SK-N-SH (cell line): Measurements from ENCODE around the gene TCIRG1. TPM values are rescaled to one million over a fixed set of nuclear protein-coding genes. Genes with fewer than 3 reads are reported as not detected.

Experiments used
- CTCF ChIA-PET: fragments of 300-600, 350-600 bp; formaldehyde crosslinking; extraction: SDS; loops from one replicate; lab custom pipeline; 2021; lab: Yijun Ruan, JAX
- POLR2A ChIA-PET: fragments of 350-600 bp; sonication (Branson Sonifier 250); formaldehyde crosslinking; extraction: SDS; loops from one replicate; lab custom pipeline; 2020; ENCODE audit warnings: antibody characterized with exemption, inconsistent platforms; lab: Yijun Ruan, JAX
- DNase-seq: peaks from one replicate; pipeline ENCODE4 v3.0.0; 2012
- H2AFZ ChIP-seq: fragments of 200-600 bp; sonication (generic); 2 replicates; pipeline ENCODE4 v1.8.1; 2016; ENCODE audit warnings: antibody characterized with exemption, mild to moderate bottlenecking, low read depth
- H3F3A ChIP-seq: fragments of 200-600 bp; sonication (generic); replicated peaks from 2 replicates; pipeline ENCODE3; 2016; ENCODE audit warnings: antibody characterized with exemption, mild to moderate bottlenecking; ENCODE audit not compliant: insufficient read depth
- H3K27ac ChIP-seq, 2 experiments: fragments of 200-500 bp in 1 of 2; fragments of 200-600 bp in 1 of 2; sonication (Bioruptor generic) in 1 of 2; sonication (generic), shearing (Covaris generic) in 1 of 2; 2 replicates each; pipeline versions ENCODE4 v1.5.1 to v1.6.1; 2014 to 2016; ENCODE audit warnings: low read depth in 2 of 2, inconsistent platforms in 1 of 2, low read length in 1 of 2, mild to moderate bottlenecking in 1 of 2, mixed read lengths in 1 of 2
- H3K27me3 ChIP-seq: fragments of 200-600 bp; sonication (generic), shearing (Covaris generic); 2 replicates; pipeline ENCODE4 v1.6.1; 2016; ENCODE audit warnings: mixed run types; ENCODE audit not compliant: insufficient read depth
- H3K36me3 ChIP-seq, 2 experiments: fragments of 200-500 bp in 1 of 2; fragments of 200-600 bp in 1 of 2; sonication (Bioruptor generic) in 1 of 2; sonication (generic) in 1 of 2; replicated peaks in 1 of 2; 2 replicates each; pipeline versions ENCODE3 to v1.5.1; 2014 to 2016; ENCODE audit warnings: low read length in 1 of 2, mild to moderate bottlenecking in 1 of 2; ENCODE audit not compliant: insufficient read depth in 2 of 2, control insufficient read depth in 1 of 2
- H3K4me1 ChIP-seq, 2 experiments: fragments of 200-500 bp in 1 of 2; fragments of 200-600 bp in 1 of 2; sonication (Bioruptor generic) in 1 of 2; sonication (generic), shearing (Covaris generic) in 1 of 2; 2 replicates each; pipeline versions ENCODE4 v1.5.1 to v1.6.1; 2014 to 2016; ENCODE audit warnings: low read depth in 1 of 2, low read length in 1 of 2, mixed run types in 1 of 2; ENCODE audit not compliant: insufficient read depth in 2 of 2, control insufficient read depth in 1 of 2
- H3K4me2 ChIP-seq: fragments of 200-600 bp; sonication (generic), shearing (Covaris generic); 2 replicates; pipeline ENCODE4 v1.6.1; 2017; ENCODE audit warnings: mixed run types
- H3K4me3 ChIP-seq, 2 experiments: fragments of 200-500 bp in 1 of 2; fragments of 200-600 bp in 1 of 2; sonication (Bioruptor generic) in 1 of 2; sonication (generic), shearing (Covaris generic) in 1 of 2; 2 replicates each; pipeline versions ENCODE4 v1.5.1 to v1.8.1; 2014 to 2016; ENCODE audit warnings: low read depth in 2 of 2, inconsistent platforms in 1 of 2, low read length in 1 of 2, mild to moderate bottlenecking in 1 of 2, mixed read lengths in 1 of 2, moderate library complexity in 1 of 2
- H3K79me2 ChIP-seq: fragments of 200-600 bp; sonication (generic); 2 replicates; pipeline ENCODE4 v1.8.1; 2017; ENCODE audit warnings: mild to moderate bottlenecking; ENCODE audit not compliant: insufficient read depth
- H3K9ac ChIP-seq: fragments of 200-600 bp; sonication (generic); 2 replicates; pipeline ENCODE4 v1.6.1; 2017; ENCODE audit warnings: mixed run types
- H3K9me2 ChIP-seq: fragments of 200-600 bp; sonication (generic); 2 replicates; pipeline ENCODE4 v1.6.1; 2017; ENCODE audit warnings: mixed run types
- H3K9me3 ChIP-seq: fragments of 200-600 bp; sonication (generic); 2 replicates; pipeline ENCODE4 v1.6.1; 2017; ENCODE audit warnings: mixed run types, mild to moderate bottlenecking, moderate library complexity
- H4K20me1 ChIP-seq: fragments of 200-600 bp; sonication (generic); 2 replicates; pipeline ENCODE4 v1.6.1; 2017; ENCODE audit warnings: mild to moderate bottlenecking, mixed run types; ENCODE audit not compliant: insufficient read depth
- EP300 ChIP-seq, 2 experiments: IDR thresholded peaks; 2 replicates each; pipeline versions ENCODE4 v1.4.0 to v1.6.1; 2012; ENCODE audit warnings: borderline replicate concordance in 1 of 2, low read depth in 1 of 2, low read length in 1 of 2
- EZH2phosphoT487 ChIP-seq: fragments of 200-600 bp; sonication (generic); IDR thresholded peaks from 2 replicates; pipeline ENCODE4 v1.6.1; 2017; ENCODE audit warnings: low read depth, mixed run types, mild to moderate bottlenecking, antibody characterized with exemption, moderate library complexity, borderline replicate concordance
- FOSL2 ChIP-seq: IDR thresholded peaks from 2 replicates; pipeline ENCODE4 v1.4.0; 2012; ENCODE audit warnings: low read depth, mild to moderate bottlenecking, moderate library complexity, borderline replicate concordance
- FOXM1 ChIP-seq: IDR thresholded peaks from 2 replicates; pipeline ENCODE4 v1.4.0; 2012; ENCODE audit warnings: low read depth, mild to moderate bottlenecking
- GATA2 ChIP-seq: sonication (generic); formaldehyde crosslinking; IDR thresholded peaks from 2 replicates; pipeline ENCODE4 v1.5.0; 2020; ENCODE audit warnings: mild to moderate bottlenecking, missing genetic modification reagents
- JUND ChIP-seq: IDR thresholded peaks from 2 replicates; pipeline ENCODE4 v1.4.0; 2012
- MXI1 ChIP-seq: IDR thresholded peaks from 2 replicates; pipeline ENCODE4 v1.6.1; 2012; ENCODE audit warnings: mild to moderate bottlenecking, low read depth, low read length, improper control_type of control experiment
- NFIC ChIP-seq: IDR thresholded peaks from 2 replicates; pipeline ENCODE4 v1.4.0; 2012; ENCODE audit warnings: borderline replicate concordance
- RFX5 ChIP-seq: IDR thresholded peaks from 2 replicates; pipeline ENCODE4 v1.6.1; 2012; ENCODE audit warnings: mild to moderate bottlenecking, improper control_type of control experiment, low read length
- RXRA ChIP-seq: IDR thresholded peaks from 2 replicates; pipeline ENCODE4 v1.4.0; 2012; ENCODE audit warnings: low read depth, mild to moderate bottlenecking, borderline replicate concordance
- TAF1 ChIP-seq: IDR thresholded peaks from 2 replicates; pipeline ENCODE4 v1.6.1; 2012; ENCODE audit warnings: low read depth, mild to moderate bottlenecking, low read length, moderate library complexity, borderline replicate concordance
- WGBS: methylation state at CpG from one replicate; pipeline ENCODE4 v1.1.6; 2017; ENCODE audit warnings: low lambda C conversion rate; 5-methylcytosine and 5-hydroxymethylcytosine counted together
- polyA plus RNA-seq, 3 experiments: library from polyadenylated mRNA; depleted of rRNA; stranded (reverse); fragments of >200 nt; gene quantifications; 2 replicates each; pipeline ENCODE4 v1.2.3, GENCODE V29; 2012
- TF ChIP-seq, protein P1 (sequence below): fragments of 150-350 bp; IDR thresholded peaks from 2 replicates; pipeline ENCODE4 v1.6.1; 2017; ENCODE audit warnings: antibody characterized with exemption, low read length, low read depth, borderline replicate concordance
- TF ChIP-seq, protein P2 (sequence below): IDR thresholded peaks from 2 replicates; pipeline ENCODE4 v1.6.1; 2012; ENCODE audit warnings: mild to moderate bottlenecking, low read depth, low read length, moderate library complexity
- TF ChIP-seq, protein P3 (sequence below): IDR thresholded peaks from 2 replicates; pipeline ENCODE4 v1.4.0; 2012; ENCODE audit warnings: low read depth, borderline replicate concordance
- TF ChIP-seq, protein P4 (sequence below): fragments of 200-600 bp; sonication (generic); IDR thresholded peaks from 2 replicates; pipeline ENCODE4 v1.6.1; 2017; ENCODE audit warnings: antibody characterized with exemption, mild to moderate bottlenecking, moderate library complexity
- TF ChIP-seq, protein P5 (sequence below): IDR thresholded peaks from 2 replicates; pipeline ENCODE4; 2012

The TCIRG1 gene
- polyA plus RNA-seq, 1 of the 3 experiments (the other 2 are of a cell fraction), result 0.58 TPM

DNA sequence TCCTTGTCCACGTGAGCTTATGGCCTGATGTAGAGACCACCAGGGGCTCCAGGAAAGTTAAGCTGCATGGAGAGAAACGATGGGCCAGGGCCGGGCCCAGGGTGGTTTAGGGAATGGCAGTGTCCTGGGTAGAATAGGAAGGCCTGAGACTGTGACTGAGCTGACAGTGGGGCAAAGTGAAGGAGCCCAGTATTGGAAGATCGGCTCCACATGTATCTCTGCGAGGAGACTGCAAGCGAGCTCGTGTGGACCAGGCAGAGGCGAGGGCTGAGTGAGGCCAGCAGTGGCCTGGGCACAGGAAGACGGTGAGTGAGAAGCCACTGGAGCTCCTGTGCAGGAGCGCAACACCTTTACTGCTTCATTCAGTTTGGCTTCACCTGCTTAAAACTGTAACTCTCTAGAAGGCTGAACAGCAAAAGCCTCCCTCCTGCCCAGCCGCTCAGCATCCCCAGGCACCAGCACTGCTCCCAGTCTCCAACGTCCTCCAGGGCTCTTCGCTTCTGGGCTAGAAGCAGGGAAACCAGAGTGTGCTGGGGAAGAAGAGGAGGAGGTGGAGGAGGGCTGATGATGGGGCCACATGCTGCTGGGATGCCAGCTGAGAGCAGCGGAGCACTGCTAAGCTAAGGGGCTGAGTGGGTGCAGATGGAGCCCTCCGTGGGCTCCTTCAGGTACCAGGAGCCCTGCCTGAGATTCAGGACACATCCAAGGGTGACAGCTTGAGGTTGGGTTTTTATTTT is 13.5 kb downstream of the TCIRG1 start:
- no peaks in the 10 kb centered on the region for H3K79me2 ChIP-seq
- no peak for DNase-seq
- no peaks in the 10 kb centered on the region for H3K9me2 ChIP-seq
- no peaks in the 10 kb centered on the region for H3F3A ChIP-seq
- 94% methylated on average over 14 of the region's 15 CpGs for WGBS
- no peak overlapping the region for H3K27ac ChIP-seq
- no peaks in the 10 kb centered on the region for H3K9me3 ChIP-seq
- no peak for TF ChIP-seq MXI1
- TF ChIP-seq EZH2phosphoT487, result no peak
- TF ChIP-seq, protein P1, sequence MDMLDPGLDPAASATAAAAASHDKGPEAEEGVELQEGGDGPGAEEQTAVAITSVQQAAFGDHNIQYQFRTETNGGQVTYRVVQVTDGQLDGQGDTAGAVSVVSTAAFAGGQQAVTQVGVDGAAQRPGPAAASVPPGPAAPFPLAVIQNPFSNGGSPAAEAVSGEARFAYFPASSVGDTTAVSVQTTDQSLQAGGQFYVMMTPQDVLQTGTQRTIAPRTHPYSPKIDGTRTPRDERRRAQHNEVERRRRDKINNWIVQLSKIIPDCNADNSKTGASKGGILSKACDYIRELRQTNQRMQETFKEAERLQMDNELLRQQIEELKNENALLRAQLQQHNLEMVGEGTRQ, result no peak
- TF ChIP-seq, protein P2, sequence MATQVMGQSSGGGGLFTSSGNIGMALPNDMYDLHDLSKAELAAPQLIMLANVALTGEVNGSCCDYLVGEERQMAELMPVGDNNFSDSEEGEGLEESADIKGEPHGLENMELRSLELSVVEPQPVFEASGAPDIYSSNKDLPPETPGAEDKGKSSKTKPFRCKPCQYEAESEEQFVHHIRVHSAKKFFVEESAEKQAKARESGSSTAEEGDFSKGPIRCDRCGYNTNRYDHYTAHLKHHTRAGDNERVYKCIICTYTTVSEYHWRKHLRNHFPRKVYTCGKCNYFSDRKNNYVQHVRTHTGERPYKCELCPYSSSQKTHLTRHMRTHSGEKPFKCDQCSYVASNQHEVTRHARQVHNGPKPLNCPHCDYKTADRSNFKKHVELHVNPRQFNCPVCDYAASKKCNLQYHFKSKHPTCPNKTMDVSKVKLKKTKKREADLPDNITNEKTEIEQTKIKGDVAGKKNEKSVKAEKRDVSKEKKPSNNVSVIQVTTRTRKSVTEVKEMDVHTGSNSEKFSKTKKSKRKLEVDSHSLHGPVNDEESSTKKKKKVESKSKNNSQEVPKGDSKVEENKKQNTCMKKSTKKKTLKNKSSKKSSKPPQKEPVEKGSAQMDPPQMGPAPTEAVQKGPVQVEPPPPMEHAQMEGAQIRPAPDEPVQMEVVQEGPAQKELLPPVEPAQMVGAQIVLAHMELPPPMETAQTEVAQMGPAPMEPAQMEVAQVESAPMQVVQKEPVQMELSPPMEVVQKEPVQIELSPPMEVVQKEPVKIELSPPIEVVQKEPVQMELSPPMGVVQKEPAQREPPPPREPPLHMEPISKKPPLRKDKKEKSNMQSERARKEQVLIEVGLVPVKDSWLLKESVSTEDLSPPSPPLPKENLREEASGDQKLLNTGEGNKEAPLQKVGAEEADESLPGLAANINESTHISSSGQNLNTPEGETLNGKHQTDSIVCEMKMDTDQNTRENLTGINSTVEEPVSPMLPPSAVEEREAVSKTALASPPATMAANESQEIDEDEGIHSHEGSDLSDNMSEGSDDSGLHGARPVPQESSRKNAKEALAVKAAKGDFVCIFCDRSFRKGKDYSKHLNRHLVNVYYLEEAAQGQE, result no peak
- TF ChIP-seq RFX5, result no peak
- no peak for TF ChIP-seq FOSL2
- no peak for TF ChIP-seq FOXM1
- H2AFZ ChIP-seq, result no peak overlapping the region
- no peaks in the 10 kb centered on the region for H3K27me3 ChIP-seq
- no peak overlapping the region for H3K4me3 ChIP-seq
- peaks cover 0 to 4% of the 10 kb centered on the region in 2 experiments for H3K36me3 ChIP-seq
- CTCF ChIA-PET, result interaction anchor here (1.1 to 1.2 kb wide), 2 partner anchors 11 to 153 kb away, joined by 3 to 5 read pairs; no protein-coding TSS in a partner anchor
- no peak overlapping the region for H3K9ac ChIP-seq
- no peak overlapping the region for H3K4me2 ChIP-seq
- no peaks in the 10 kb centered on the region for H4K20me1 ChIP-seq
- H3K4me1 ChIP-seq, result peaks cover 0 to 10% of the 10 kb centered on the region in 2 experiments; a peak in 1 of 4 replicates
- POLR2A ChIA-PET, result interaction anchor here (1.1 kb wide), 1 partner anchor 9 kb away, joined by 3 read pairs; no protein-coding TSS in a partner anchor

DNA sequence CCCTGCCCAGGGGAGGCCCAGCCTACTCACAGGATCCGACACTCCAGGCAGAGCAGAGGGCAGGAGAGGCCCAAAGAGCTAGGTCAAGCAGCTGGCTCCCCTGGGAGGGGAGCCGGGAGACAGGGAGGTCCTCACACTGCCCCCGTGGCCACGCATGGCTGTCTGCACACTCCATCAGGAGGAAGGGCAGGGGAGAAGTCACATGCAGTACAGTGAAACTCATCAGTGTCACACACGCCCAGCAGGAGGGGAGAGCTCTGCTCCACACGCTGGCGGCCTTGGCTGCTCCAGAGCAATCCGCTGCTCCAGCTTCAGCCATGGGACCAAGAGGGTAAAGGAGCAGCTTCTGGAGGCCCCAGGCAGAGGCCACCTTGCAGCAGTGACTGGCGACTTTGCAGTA is 14.3 kb downstream of the TCIRG1 start:
- H3F3A ChIP-seq, result no peaks in the 10 kb centered on the region
- DNase-seq, result no peak
- H3K4me1 ChIP-seq, result peaks cover 0 to 10% of the 10 kb centered on the region in 2 experiments; a peak in 1 of 4 replicates
- whole genome bisulfite sequencing, result 96% methylated on average over 3 of the region's 9 CpGs
- no peak overlapping the region for H3K4me2 ChIP-seq
- POLR2A ChIA-PET, result interaction anchor here (1.1 kb wide), 1 partner anchor 8 kb away, joined by 3 read pairs; no protein-coding TSS in a partner anchor
- H3K4me3 ChIP-seq, result no peak overlapping the region
- CTCF ChIA-PET, result interaction anchor here (0.8 kb wide), 1 partner anchor 16 kb away, joined by 3 read pairs; no protein-coding TSS in a partner anchor
- H3K9ac ChIP-seq, result no peak overlapping the region
- no peaks in the 10 kb centered on the region for H3K27me3 ChIP-seq
- H3K9me2 ChIP-seq, result no peaks in the 10 kb centered on the region
- H3K79me2 ChIP-seq, result no peaks in the 10 kb centered on the region
- no peaks in the 10 kb centered on the region for H3K9me3 ChIP-seq
- H4K20me1 ChIP-seq, result no peaks in the 10 kb centered on the region
- peaks cover 0 to 8% of the 10 kb centered on the region in 2 experiments for H3K36me3 ChIP-seq
- H2AFZ ChIP-seq, result no peak overlapping the region
- no peak overlapping the region for H3K27ac ChIP-seq
- TF ChIP-seq EZH2phosphoT487 (no peak), EP300 (IDR thresholded peaks at IDR 0.05; ENCODE audit: borderline replicate concordance in 1 of 2, low read depth in 1 of 2, low read length in 1 of 2) (no peak), GATA2 (CRISPR knock-in tag) (no peak), NFIC (no peak), RXRA (no peak), JUND (no peak), TAF1 (no peak)
- TF ChIP-seq, protein P3, sequence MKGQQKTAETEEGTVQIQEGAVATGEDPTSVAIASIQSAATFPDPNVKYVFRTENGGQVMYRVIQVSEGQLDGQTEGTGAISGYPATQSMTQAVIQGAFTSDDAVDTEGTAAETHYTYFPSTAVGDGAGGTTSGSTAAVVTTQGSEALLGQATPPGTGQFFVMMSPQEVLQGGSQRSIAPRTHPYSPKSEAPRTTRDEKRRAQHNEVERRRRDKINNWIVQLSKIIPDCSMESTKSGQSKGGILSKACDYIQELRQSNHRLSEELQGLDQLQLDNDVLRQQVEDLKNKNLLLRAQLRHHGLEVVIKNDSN, result no peak
- TF ChIP-seq, protein P4, sequence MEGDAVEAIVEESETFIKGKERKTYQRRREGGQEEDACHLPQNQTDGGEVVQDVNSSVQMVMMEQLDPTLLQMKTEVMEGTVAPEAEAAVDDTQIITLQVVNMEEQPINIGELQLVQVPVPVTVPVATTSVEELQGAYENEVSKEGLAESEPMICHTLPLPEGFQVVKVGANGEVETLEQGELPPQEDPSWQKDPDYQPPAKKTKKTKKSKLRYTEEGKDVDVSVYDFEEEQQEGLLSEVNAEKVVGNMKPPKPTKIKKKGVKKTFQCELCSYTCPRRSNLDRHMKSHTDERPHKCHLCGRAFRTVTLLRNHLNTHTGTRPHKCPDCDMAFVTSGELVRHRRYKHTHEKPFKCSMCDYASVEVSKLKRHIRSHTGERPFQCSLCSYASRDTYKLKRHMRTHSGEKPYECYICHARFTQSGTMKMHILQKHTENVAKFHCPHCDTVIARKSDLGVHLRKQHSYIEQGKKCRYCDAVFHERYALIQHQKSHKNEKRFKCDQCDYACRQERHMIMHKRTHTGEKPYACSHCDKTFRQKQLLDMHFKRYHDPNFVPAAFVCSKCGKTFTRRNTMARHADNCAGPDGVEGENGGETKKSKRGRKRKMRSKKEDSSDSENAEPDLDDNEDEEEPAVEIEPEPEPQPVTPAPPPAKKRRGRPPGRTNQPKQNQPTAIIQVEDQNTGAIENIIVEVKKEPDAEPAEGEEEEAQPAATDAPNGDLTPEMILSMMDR, result no peak
- TF ChIP-seq, protein P5, sequence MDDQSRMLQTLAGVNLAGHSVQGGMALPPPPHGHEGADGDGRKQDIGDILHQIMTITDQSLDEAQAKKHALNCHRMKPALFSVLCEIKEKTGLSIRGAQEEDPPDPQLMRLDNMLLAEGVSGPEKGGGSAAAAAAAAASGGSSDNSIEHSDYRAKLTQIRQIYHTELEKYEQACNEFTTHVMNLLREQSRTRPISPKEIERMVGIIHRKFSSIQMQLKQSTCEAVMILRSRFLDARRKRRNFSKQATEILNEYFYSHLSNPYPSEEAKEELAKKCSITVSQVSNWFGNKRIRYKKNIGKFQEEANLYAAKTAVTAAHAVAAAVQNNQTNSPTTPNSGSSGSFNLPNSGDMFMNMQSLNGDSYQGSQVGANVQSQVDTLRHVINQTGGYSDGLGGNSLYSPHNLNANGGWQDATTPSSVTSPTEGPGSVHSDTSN, result no peak
